Loucy (cell line): ENCODE measurements around the gene TMEM150B.

Experiments
- H2AFZ ChIP-seq: fragments of 200-600 bp; sonication (generic); 2 replicates; pipeline ENCODE4 v1.6.0; 2016; ENCODE audit warnings: antibody characterized with exemption, mild to moderate bottlenecking, low read length, moderate library complexity
- H3F3A ChIP-seq: fragments of 200-600 bp; 2 replicates; pipeline ENCODE4 v1.6.0; 2016; ENCODE audit warnings: antibody characterized with exemption, low read depth, mild to moderate bottlenecking
- H3K27me3 ChIP-seq: fragments of 200-600 bp; sonication (generic); 2 replicates; pipeline ENCODE4 v1.6.1; 2014; ENCODE audit warnings: low read length, mild to moderate bottlenecking; ENCODE audit not compliant: insufficient read depth, poor library complexity, severe bottlenecking
- H3K36me3 ChIP-seq: fragments of 200-600 bp; sonication (generic); 2 replicates; pipeline ENCODE4 v1.6.1; 2016; ENCODE audit warnings: low read length; ENCODE audit not compliant: insufficient read depth
- H3K4me1 ChIP-seq: fragments of 200-600 bp; sonication (generic); 2 replicates; pipeline ENCODE4 v1.5.1; 2014; ENCODE audit warnings: low read length, mild to moderate bottlenecking; ENCODE audit not compliant: insufficient read depth, poor library complexity, severe bottlenecking
- H3K4me2 ChIP-seq: fragments of 200-600 bp; sonication (generic); 2 replicates; pipeline ENCODE4 v1.6.0; 2014; ENCODE audit warnings: antibody characterized with exemption, low read length, low read depth, mild to moderate bottlenecking; ENCODE audit not compliant: poor library complexity, severe bottlenecking
- H3K4me3 ChIP-seq: fragments of 200-600 bp; sonication (generic); 2 replicates; pipeline ENCODE4 v1.5.1; 2014; ENCODE audit warnings: low read length, mild to moderate bottlenecking, mixed read lengths; ENCODE audit not compliant: poor library complexity, severe bottlenecking
- H3K79me2 ChIP-seq: fragments of 200-600 bp; sonication (generic); 2 replicates; pipeline ENCODE4 v1.6.1; 2014; ENCODE audit warnings: low read length; ENCODE audit not compliant: insufficient read depth
- H3K9ac ChIP-seq: fragments of 200-600 bp; sonication (generic); 2 replicates; pipeline ENCODE4 v1.6.0; 2014; ENCODE audit warnings: mild to moderate bottlenecking, low read depth, low read length, moderate library complexity; ENCODE audit not compliant: poor library complexity, severe bottlenecking
- H3K9me2 ChIP-seq: fragments of 200-600 bp; sonication (generic); replicated peaks from 2 replicates; pipeline ENCODE4 v1.6.1; 2016; ENCODE audit warnings: low read depth, low read length, mixed read lengths
- H3K9me3 ChIP-seq: fragments of 200-600 bp; sonication (generic); 2 replicates; pipeline ENCODE4 v1.6.1; 2014; ENCODE audit warnings: mild to moderate bottlenecking, antibody characterized with exemption, low read length, low read depth; ENCODE audit not compliant: insufficient read depth
- H4K20me1 ChIP-seq: fragments of 200-600 bp; sonication (generic); 2 replicates; pipeline ENCODE4 v1.6.0; 2014; ENCODE audit warnings: antibody characterized with exemption, low read length, mild to moderate bottlenecking; ENCODE audit not compliant: insufficient read depth, poor library complexity, severe bottlenecking
- EZH2phosphoT487 ChIP-seq: fragments of 200-600 bp; IDR thresholded peaks from 2 replicates; pipeline ENCODE4 v1.6.1; 2018; ENCODE audit warnings: antibody characterized with exemption, mild to moderate bottlenecking, moderate library complexity, borderline replicate concordance
- TF ChIP-seq, protein P1 (sequence below): fragments of 200-600 bp; sonication (generic); conservative IDR thresholded peaks from 2 replicates; pipeline ENCODE4 v1.5.1; 2014; ENCODE audit warnings: mild to moderate bottlenecking, antibody characterized with exemption, low read length

TMEM150B gene

DNA sequence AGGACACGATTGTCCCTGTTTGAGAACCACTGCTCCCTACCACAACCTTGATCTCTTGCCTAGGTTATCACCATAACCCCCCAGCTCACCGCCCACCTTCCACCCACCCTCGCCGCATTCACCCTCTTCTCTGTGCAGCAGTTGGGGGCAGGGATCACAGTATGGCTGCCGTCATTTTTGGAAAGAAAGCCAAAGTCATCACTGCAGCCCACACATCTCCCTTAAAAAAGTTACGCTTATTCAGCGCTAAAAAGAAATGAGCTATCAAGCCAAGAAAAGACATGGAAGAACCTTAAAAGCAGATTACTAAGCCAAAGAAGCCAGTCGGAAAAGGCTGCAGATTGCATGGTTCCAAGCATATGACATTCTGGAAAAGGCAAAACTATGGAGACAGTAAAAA, 55.8 kb downstream of the TMEM150B start:
- Histone ChIP-seq H3K9me3 (no peaks in the 10 kb centered on the region), H3K79me2 (peaks cover 3% of the 10 kb centered on the region; the same call in 1 of the 2 replicates), H3K36me3 (no peaks in the 10 kb centered on the region), H3K9me2 (no peaks in the 10 kb centered on the region), H3K9ac (no peak overlapping the region), H3K4me2 (no peak overlapping the region), H3K4me3 (no peak overlapping the region), H2AFZ (no peak overlapping the region), H3F3A (no peaks in the 10 kb centered on the region), H3K27me3 (no peaks in the 10 kb centered on the region), H4K20me1 (no peaks in the 10 kb centered on the region), H3K4me1 (no peaks in the 10 kb centered on the region)
- no peak for TF ChIP-seq EZH2phosphoT487
- TF ChIP-seq, protein P1, sequence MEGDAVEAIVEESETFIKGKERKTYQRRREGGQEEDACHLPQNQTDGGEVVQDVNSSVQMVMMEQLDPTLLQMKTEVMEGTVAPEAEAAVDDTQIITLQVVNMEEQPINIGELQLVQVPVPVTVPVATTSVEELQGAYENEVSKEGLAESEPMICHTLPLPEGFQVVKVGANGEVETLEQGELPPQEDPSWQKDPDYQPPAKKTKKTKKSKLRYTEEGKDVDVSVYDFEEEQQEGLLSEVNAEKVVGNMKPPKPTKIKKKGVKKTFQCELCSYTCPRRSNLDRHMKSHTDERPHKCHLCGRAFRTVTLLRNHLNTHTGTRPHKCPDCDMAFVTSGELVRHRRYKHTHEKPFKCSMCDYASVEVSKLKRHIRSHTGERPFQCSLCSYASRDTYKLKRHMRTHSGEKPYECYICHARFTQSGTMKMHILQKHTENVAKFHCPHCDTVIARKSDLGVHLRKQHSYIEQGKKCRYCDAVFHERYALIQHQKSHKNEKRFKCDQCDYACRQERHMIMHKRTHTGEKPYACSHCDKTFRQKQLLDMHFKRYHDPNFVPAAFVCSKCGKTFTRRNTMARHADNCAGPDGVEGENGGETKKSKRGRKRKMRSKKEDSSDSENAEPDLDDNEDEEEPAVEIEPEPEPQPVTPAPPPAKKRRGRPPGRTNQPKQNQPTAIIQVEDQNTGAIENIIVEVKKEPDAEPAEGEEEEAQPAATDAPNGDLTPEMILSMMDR: no peak

DNA sequence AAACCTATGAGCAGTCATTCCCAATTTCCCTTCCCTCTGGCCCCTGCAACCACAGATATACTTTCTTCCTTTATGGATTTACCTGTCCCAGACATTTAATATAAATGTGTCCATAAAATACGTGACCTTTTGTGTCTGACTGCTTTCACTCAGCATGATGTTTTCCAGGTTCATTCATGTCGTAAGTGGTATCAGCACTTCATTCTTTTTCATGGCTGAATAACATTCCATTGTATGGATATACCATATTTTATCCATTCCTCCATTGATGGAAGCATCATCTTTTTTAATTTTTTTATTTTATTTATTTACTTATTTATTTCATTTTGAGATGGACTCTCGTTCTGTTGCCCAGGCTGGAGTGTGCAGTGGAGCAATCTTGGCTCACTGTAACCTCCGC, 58.3 kb downstream of the TMEM150B start:
- H3K4me3 ChIP-seq: no peak overlapping the region

DNA sequence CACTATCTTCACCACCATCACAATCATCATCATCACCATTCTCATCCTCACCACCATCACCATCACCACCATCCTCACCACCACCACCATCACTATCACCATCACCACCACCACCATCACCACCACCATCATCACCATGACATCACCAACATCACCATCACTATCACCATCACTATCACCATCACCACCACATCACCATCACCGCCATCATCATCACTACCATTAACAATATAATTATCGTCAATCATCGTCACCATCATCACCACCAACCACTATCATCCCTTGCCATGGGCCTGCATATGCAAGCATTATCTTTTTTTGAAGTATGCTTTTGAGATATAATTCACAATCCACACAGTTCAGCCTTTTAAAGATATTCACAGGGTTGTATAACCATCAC, 58.7 kb downstream of the TMEM150B start:
- Histone ChIP-seq H3F3A (no peaks in the 10 kb centered on the region), H3K27me3 (no peaks in the 10 kb centered on the region), H4K20me1 (no peaks in the 10 kb centered on the region), H3K9me2 (no peaks in the 10 kb centered on the region), H3K4me1 (no peaks in the 10 kb centered on the region), H3K4me2 (no peak overlapping the region), H3K36me3 (no peaks in the 10 kb centered on the region; the same call in 1 of the 2 replicates), H3K9me3 (no peaks in the 10 kb centered on the region), H3K79me2 (peaks cover 3% of the 10 kb centered on the region; the same call in 1 of the 2 replicates), H3K4me3 (no peak overlapping the region), H3K9ac (no peak overlapping the region), H2AFZ (no peak overlapping the region)
- no peak for TF ChIP-seq EZH2phosphoT487
- TF ChIP-seq, protein P1: no peak

More for the DNA sequence above, 58.3 kb downstream of the TMEM150B start:
- Histone ChIP-seq H3K79me2 (peaks cover 3% of the 10 kb centered on the region; the same call in 1 of the 2 replicates), H4K20me1 (no peaks in the 10 kb centered on the region), H3F3A (no peaks in the 10 kb centered on the region), H3K9me2 (no peaks in the 10 kb centered on the region), H3K4me2 (no peak overlapping the region), H3K27me3 (no peaks in the 10 kb centered on the region), H2AFZ (no peak overlapping the region), H3K4me1 (no peaks in the 10 kb centered on the region), H3K36me3 (no peaks in the 10 kb centered on the region; the same call in 1 of the 2 replicates), H3K9ac (no peak overlapping the region), H3K9me3 (no peaks in the 10 kb centered on the region)
- TF ChIP-seq, protein P1: no peak
- no peak for TF ChIP-seq EZH2phosphoT487
